Endothelial cell of umbilical vein (primary cell): ENCODE measurements around the gene LTBP1. TPM values are rescaled to one million over a fixed set of nuclear protein-coding genes. Genes with fewer than 3 reads are reported as not detected.

Experiments used
- BruUV-seq: library from RNA; stranded (reverse); fragments of 400-500 nt; replicated peaks from 2 replicates; lab custom pipeline; 2021; lab: Mats Ljungman, UMichigan
- CTCF ChIA-PET: fragments of 300-600, 350-600 bp; sonication (Branson Sonifier 250); formaldehyde crosslinking; loops from one replicate; lab custom pipeline; 2021; ENCODE audit warnings: antibody characterized with exemption, inconsistent platforms; lab: Charles Lee
- POLR2A ChIA-PET: fragments of 300-600, 350-600 bp; sonication (Branson Sonifier 250); formaldehyde crosslinking; loops from one replicate; lab custom pipeline; 2021; ENCODE audit warnings: antibody characterized with exemption, inconsistent platforms; lab: Charles Lee
- DNase-seq: peaks from one replicate; pipeline ENCODE4 v3.0.0-alpha.2; 2011; ENCODE audit warnings: low read depth, low spot score
- FAIRE-seq: peaks from 2 replicates; lab custom pipeline; 2011; peaks lifted over from hg19 to GRCh38; lab: Jason Lieb, UNC
- H2AFZ ChIP-seq: 2 replicates; pipeline ENCODE4 v1.6.0; 2012; ENCODE audit warnings: low read depth, low read length, control low read depth, inconsistent platforms
- H3K27ac ChIP-seq: 2 replicates; pipeline ENCODE4 v1.5.1; 2011; ENCODE audit warnings: low read depth, mild to moderate bottlenecking, control low read depth, low read length, moderate library complexity; ENCODE audit not compliant: insufficient read depth
- H3K27me3 ChIP-seq, 2 experiments: 2 replicates each; pipeline versions ENCODE4 v1.6.0 to v1.6.1; 2011; ENCODE audit warnings: low read length in 2 of 2, mixed read lengths in 1 of 2; ENCODE audit not compliant: control insufficient read depth in 2 of 2, insufficient read depth in 2 of 2
- H3K36me3 ChIP-seq, 2 experiments: 2 replicates in 1 of 2; 3 replicates in 1 of 2; pipeline ENCODE4 v1.5.1; 2011; ENCODE audit warnings: low read length in 2 of 2, mild to moderate bottlenecking in 1 of 2, moderate library complexity in 1 of 2; ENCODE audit not compliant: control insufficient read depth in 2 of 2, insufficient read depth in 2 of 2; ENCODE audit errors: extremely low read depth in 1 of 2
- H3K4me1 ChIP-seq: 3 replicates; pipeline ENCODE4 v1.5.1; 2011; ENCODE audit warnings: mild to moderate bottlenecking, low read length; ENCODE audit not compliant: control insufficient read depth, insufficient read depth; ENCODE audit errors: extremely low read depth
- H3K4me2 ChIP-seq: 2 replicates; pipeline ENCODE4 v1.6.1; 2011; ENCODE audit warnings: low read length, control low read depth, mixed read lengths; ENCODE audit not compliant: insufficient read depth
- H3K4me3 ChIP-seq, 3 experiments: fragments of 200-600 bp in 1 of 3; sonication (generic), shearing (Covaris generic) in 1 of 3; replicated peaks in 1 of 3; 2 replicates each; pipeline ENCODE4 v1.5.1; 2011 to 2016; ENCODE audit warnings: control low read depth in 3 of 3, low read length in 3 of 3, mild to moderate bottlenecking in 2 of 3, inconsistent platforms in 1 of 3, low read depth in 1 of 3, moderate library complexity in 1 of 3; ENCODE audit not compliant: insufficient read depth in 1 of 3
- H3K79me2 ChIP-seq: 2 replicates; pipeline ENCODE4 v1.6.0; 2012; ENCODE audit warnings: low read length, inconsistent platforms; ENCODE audit not compliant: control insufficient read depth, insufficient read depth
- H3K9ac ChIP-seq: replicated peaks from 2 replicates; pipeline ENCODE3; 2011; ENCODE audit warnings: low read length, control low read depth; ENCODE audit not compliant: insufficient read depth; ENCODE audit errors: extremely low read depth
- H3K9me1 ChIP-seq: replicated peaks from 3 replicates; pipeline ENCODE4 v1.6.0; 2011; ENCODE audit warnings: mild to moderate bottlenecking, low read length; ENCODE audit not compliant: control insufficient read depth, insufficient read depth; ENCODE audit errors: extremely low read depth
- H3K9me3 ChIP-seq: replicated peaks from 2 replicates; pipeline ENCODE4 v1.5.1; 2012; ENCODE audit warnings: low read length, inconsistent platforms; ENCODE audit not compliant: control insufficient read depth, insufficient read depth
- H4K20me1 ChIP-seq: replicated peaks from 2 replicates; pipeline ENCODE3; 2011; ENCODE audit warnings: mild to moderate bottlenecking, low read length; ENCODE audit not compliant: control insufficient read depth, insufficient read depth; ENCODE audit errors: extremely low read depth
- EZH2 ChIP-seq: IDR thresholded peaks from 2 replicates; pipeline ENCODE4 v1.6.1; 2012; ENCODE audit warnings: borderline replicate concordance, low read depth, mild to moderate bottlenecking, moderate library complexity, low read length, inconsistent platforms; ENCODE audit not compliant: severe bottlenecking
- FOS ChIP-seq: IDR thresholded peaks from 2 replicates; pipeline ENCODE4 v1.6.1; 2011; ENCODE audit warnings: mild to moderate bottlenecking, low read length, moderate library complexity, borderline replicate concordance; ENCODE audit not compliant: insufficient read depth
- GATA2 ChIP-seq: IDR thresholded peaks from 2 replicates; pipeline ENCODE4 v1.7.0; 2011; ENCODE audit warnings: low read depth, mild to moderate bottlenecking, moderate library complexity, mixed read lengths, low read length; ENCODE audit not compliant: insufficient read length, insufficient read depth
- JUN ChIP-seq: IDR thresholded peaks from 2 replicates; pipeline ENCODE4 v1.6.1; 2011; ENCODE audit warnings: borderline replicate concordance, low read depth; ENCODE audit not compliant: insufficient read length, insufficient read depth
- MYC ChIP-seq: IDR thresholded peaks from one replicate; pipeline ENCODE4 v1.6.1; 2011; ENCODE audit warnings: mild to moderate bottlenecking, low read depth, low read length
- POLR2A ChIP-seq: IDR thresholded peaks from 2 replicates; pipeline ENCODE4 v1.6.1; 2012; ENCODE audit warnings: low read depth, mild to moderate bottlenecking, control low read depth, low read length
- POLR2AphosphoS5 ChIP-seq: IDR thresholded peaks from 2 replicates; pipeline ENCODE4 v1.6.1; 2012; ENCODE audit warnings: low read depth, mild to moderate bottlenecking, control low read depth, low read length, moderate library complexity; ENCODE audit not compliant: insufficient read depth
- dilution Hi-C: fragments of 300-500 bp; cut with MboI; formaldehyde crosslinking; loops from one replicate; pipeline ENCODE4 v1.15.0; 2019; ENCODE audit warnings: low sequenced_read_pairs; ENCODE audit not compliant: extremely low pct_ligation_motif_present
- intact Hi-C: fragments of 100-400 bp; cut with micrococcal nuclease; formaldehyde crosslinking; loops from one replicate; pipeline ENCODE4 v1.10.0; 2022
- polyA plus RNA-seq, 4 experiments: library from polyadenylated mRNA; depleted of rRNA in 3 of 4; stranded (reverse) in 3 of 4; unstranded in 1 of 4; fragments of >200 nt; gene quantifications; 2 replicates each; pipeline versions ENCODE4 v1.2.1 to v1.2.3, GENCODE V29; 2011 to 2012; ENCODE audit warnings: missing spikeins in 1 of 4
- total RNA-seq: library from RNA; stranded (reverse); gene quantifications from 2 replicates; pipeline ENCODE4 v1.2.3, GENCODE V29; 2021
- TF ChIP-seq, protein P1 (sequence below), 2 donors: IDR thresholded peaks; 1 replicate in 1 of 2; 2 replicates in 1 of 2; pipeline ENCODE4 v1.5.1; 2011; ENCODE audit warnings: low read length in 2 of 2, mild to moderate bottlenecking in 2 of 2, moderate library complexity in 2 of 2, control low read depth in 1 of 2, inconsistent platforms in 1 of 2, low read depth in 1 of 2; ENCODE audit not compliant: insufficient read depth in 1 of 2; ENCODE audit errors: extremely low read depth in 1 of 2
- TF ChIP-seq, protein P2 (sequence below): IDR thresholded peaks from 2 replicates; pipeline ENCODE4 v1.6.1; 2011; ENCODE audit not compliant: insufficient read depth, insufficient read length

The LTBP1 gene
- total and polyA plus RNA-seq, 2 donors (not counting 3 experiments of a cell fraction or from before 2014, with no cell fraction given), result 57.4 to 68.2 TPM

DNA sequence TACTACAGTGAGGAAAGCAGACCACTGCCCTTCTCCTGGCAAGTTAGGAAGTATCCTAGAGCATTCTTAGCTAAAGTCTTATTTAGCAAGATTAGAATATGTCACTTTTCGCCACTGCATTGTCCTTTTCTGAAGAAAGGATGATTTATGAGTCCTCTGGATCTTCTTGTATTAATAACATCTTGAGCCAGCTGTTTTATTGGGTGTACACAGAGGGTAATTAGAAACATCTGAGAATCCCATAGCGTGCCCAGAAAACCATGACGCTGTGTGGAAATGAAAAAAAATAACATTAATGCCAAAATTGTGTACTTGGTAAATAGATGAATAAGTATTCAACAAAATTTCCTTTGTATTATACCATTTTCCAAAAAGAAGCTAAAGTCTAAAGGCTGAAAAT lies 198.7 kb downstream of the LTBP1 start:
- no peaks in the 10 kb centered on the region for H3K4me1 ChIP-seq
- no peak overlapping the region for H3K9ac ChIP-seq
- H3K27me3 ChIP-seq, result no peaks in the 10 kb centered on the region
- H4K20me1 ChIP-seq, result no peaks in the 10 kb centered on the region
- dilution Hi-C loops (no loop called here), intact Hi-C loops (no loop called here)
- DNase-seq (no peak), FAIRE-seq (no peak)
- H2AFZ ChIP-seq, result no peak overlapping the region
- no peak overlapping the region for H3K27ac ChIP-seq
- no peaks in the 10 kb centered on the region for H3K9me3 ChIP-seq
- H3K79me2 ChIP-seq, result no peaks in the 10 kb centered on the region
- no peak overlapping the region for H3K4me3 ChIP-seq
- H3K4me2 ChIP-seq, result no peak overlapping the region
- POLR2A ChIA-PET, result no interaction called here
- CTCF ChIA-PET, result no interaction called here
- BruUV-seq, result no TSS peak
- no peaks in the 10 kb centered on the region for H3K9me1 ChIP-seq
- TF ChIP-seq POLR2AphosphoS5 (no peak), POLR2A (no peak), FOS (no peak), JUN (no peak)
- TF ChIP-seq, protein P1, sequence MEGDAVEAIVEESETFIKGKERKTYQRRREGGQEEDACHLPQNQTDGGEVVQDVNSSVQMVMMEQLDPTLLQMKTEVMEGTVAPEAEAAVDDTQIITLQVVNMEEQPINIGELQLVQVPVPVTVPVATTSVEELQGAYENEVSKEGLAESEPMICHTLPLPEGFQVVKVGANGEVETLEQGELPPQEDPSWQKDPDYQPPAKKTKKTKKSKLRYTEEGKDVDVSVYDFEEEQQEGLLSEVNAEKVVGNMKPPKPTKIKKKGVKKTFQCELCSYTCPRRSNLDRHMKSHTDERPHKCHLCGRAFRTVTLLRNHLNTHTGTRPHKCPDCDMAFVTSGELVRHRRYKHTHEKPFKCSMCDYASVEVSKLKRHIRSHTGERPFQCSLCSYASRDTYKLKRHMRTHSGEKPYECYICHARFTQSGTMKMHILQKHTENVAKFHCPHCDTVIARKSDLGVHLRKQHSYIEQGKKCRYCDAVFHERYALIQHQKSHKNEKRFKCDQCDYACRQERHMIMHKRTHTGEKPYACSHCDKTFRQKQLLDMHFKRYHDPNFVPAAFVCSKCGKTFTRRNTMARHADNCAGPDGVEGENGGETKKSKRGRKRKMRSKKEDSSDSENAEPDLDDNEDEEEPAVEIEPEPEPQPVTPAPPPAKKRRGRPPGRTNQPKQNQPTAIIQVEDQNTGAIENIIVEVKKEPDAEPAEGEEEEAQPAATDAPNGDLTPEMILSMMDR (IDR thresholded peaks at IDR 0.05; ENCODE audit: extremely low read depth in 1 of 2, insufficient read depth in 1 of 2, low read depth in 1 of 2, low read length in 2 of 2), result no peak
- TF ChIP-seq, protein P2, sequence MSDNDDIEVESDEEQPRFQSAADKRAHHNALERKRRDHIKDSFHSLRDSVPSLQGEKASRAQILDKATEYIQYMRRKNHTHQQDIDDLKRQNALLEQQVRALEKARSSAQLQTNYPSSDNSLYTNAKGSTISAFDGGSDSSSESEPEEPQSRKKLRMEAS, result no peak
- H3K36me3 ChIP-seq, result no peaks in the 10 kb centered on the region

DNA sequence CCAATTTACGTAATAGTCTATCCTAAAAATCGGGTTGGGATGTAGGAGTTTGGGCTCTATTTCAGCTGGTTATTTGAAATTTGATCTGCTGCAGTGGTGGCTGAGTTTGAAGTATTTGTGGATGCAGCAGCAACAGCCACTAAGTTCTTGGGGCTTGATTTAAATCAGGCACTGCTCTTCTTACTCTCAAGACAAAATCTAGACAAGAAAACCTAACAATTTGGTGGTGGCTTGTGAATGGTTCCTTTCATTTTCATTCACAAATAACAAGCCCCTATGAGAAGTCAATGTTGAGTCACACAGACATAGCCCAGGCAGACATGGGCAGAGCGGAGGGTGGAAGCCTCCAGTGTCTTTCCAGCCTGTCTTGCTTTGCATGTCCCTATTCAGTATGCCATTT lies 199.3 kb downstream of the LTBP1 start:
- Histone ChIP-seq H3K9me3 (no peaks in the 10 kb centered on the region), H3K79me2 (no peaks in the 10 kb centered on the region), H3K27me3 (no peaks in the 10 kb centered on the region), H3K9ac (no peak overlapping the region), H3K9me1 (no peaks in the 10 kb centered on the region), H3K4me1 (no peaks in the 10 kb centered on the region), H3K4me2 (no peak overlapping the region), H2AFZ (no peak overlapping the region), H4K20me1 (no peaks in the 10 kb centered on the region), H3K27ac (no peak overlapping the region), H3K4me3 (no peak overlapping the region), H3K36me3 (no peaks in the 10 kb centered on the region)
- TF ChIP-seq JUN, result no peak
- TF ChIP-seq, protein P2, result no peak
- TF ChIP-seq POLR2A, result no peak
- no peak for TF ChIP-seq GATA2
- no peak for TF ChIP-seq POLR2AphosphoS5
- TF ChIP-seq, protein P1 (IDR thresholded peaks at IDR 0.05; ENCODE audit: extremely low read depth in 1 of 2, insufficient read depth in 1 of 2, low read depth in 1 of 2, low read length in 2 of 2), result no peak
- no peak for TF ChIP-seq FOS
- TF ChIP-seq EZH2, result no peak
- TF ChIP-seq MYC, result no peak
- dilution Hi-C loops, result no loop called here
- ChIA-PET POLR2A (no interaction called here), CTCF (no interaction called here)
- intact Hi-C loops, result no loop called here
- no TSS peak for BruUV-seq
- FAIRE-seq (no peak), DNase-seq (no peak)
